Endothelial cell of umbilical vein (primary cell): ENCODE measurements around the gene CA6. TPM values are rescaled to one million over a fixed set of nuclear protein-coding genes. Genes with fewer than 3 reads are reported as not detected.

Experiments used
- BruUV-seq: library from RNA; stranded (reverse); fragments of 400-500 nt; replicated peaks from 2 replicates; lab custom pipeline; 2021; lab: Mats Ljungman, UMichigan
- CTCF ChIA-PET: fragments of 300-600, 350-600 bp; sonication (Branson Sonifier 250); formaldehyde crosslinking; loops from one replicate; lab custom pipeline; 2021; ENCODE audit warnings: antibody characterized with exemption, inconsistent platforms; lab: Charles Lee
- POLR2A ChIA-PET: fragments of 300-600, 350-600 bp; sonication (Branson Sonifier 250); formaldehyde crosslinking; loops from one replicate; lab custom pipeline; 2021; ENCODE audit warnings: antibody characterized with exemption, inconsistent platforms; lab: Charles Lee
- DNase-seq: peaks from one replicate; pipeline ENCODE4 v3.0.0-alpha.2; 2011; ENCODE audit warnings: low read depth, low spot score
- FAIRE-seq: peaks from 2 replicates; lab custom pipeline; 2011; peaks lifted over from hg19 to GRCh38; lab: Jason Lieb, UNC
- H2AFZ ChIP-seq: 2 replicates; pipeline ENCODE4 v1.6.0; 2012; ENCODE audit warnings: low read depth, low read length, control low read depth, inconsistent platforms
- H3K27ac ChIP-seq: 2 replicates; pipeline ENCODE4 v1.5.1; 2011; ENCODE audit warnings: low read depth, mild to moderate bottlenecking, control low read depth, low read length, moderate library complexity; ENCODE audit not compliant: insufficient read depth
- H3K27me3 ChIP-seq, 2 experiments: 2 replicates each; pipeline versions ENCODE4 v1.6.0 to v1.6.1; 2011; ENCODE audit warnings: low read length in 2 of 2, mixed read lengths in 1 of 2; ENCODE audit not compliant: control insufficient read depth in 2 of 2, insufficient read depth in 2 of 2
- H3K36me3 ChIP-seq, 2 experiments: 2 replicates in 1 of 2; 3 replicates in 1 of 2; pipeline ENCODE4 v1.5.1; 2011; ENCODE audit warnings: low read length in 2 of 2, mild to moderate bottlenecking in 1 of 2, moderate library complexity in 1 of 2; ENCODE audit not compliant: control insufficient read depth in 2 of 2, insufficient read depth in 2 of 2; ENCODE audit errors: extremely low read depth in 1 of 2
- H3K4me1 ChIP-seq: 3 replicates; pipeline ENCODE4 v1.5.1; 2011; ENCODE audit warnings: mild to moderate bottlenecking, low read length; ENCODE audit not compliant: control insufficient read depth, insufficient read depth; ENCODE audit errors: extremely low read depth
- H3K4me2 ChIP-seq: 2 replicates; pipeline ENCODE4 v1.6.1; 2011; ENCODE audit warnings: low read length, control low read depth, mixed read lengths; ENCODE audit not compliant: insufficient read depth
- H3K4me3 ChIP-seq, 3 experiments: fragments of 200-600 bp in 1 of 3; sonication (generic), shearing (Covaris generic) in 1 of 3; replicated peaks in 1 of 3; 2 replicates each; pipeline ENCODE4 v1.5.1; 2011 to 2016; ENCODE audit warnings: control low read depth in 3 of 3, low read length in 3 of 3, mild to moderate bottlenecking in 2 of 3, inconsistent platforms in 1 of 3, low read depth in 1 of 3, moderate library complexity in 1 of 3; ENCODE audit not compliant: insufficient read depth in 1 of 3
- H3K79me2 ChIP-seq: 2 replicates; pipeline ENCODE4 v1.6.0; 2012; ENCODE audit warnings: low read length, inconsistent platforms; ENCODE audit not compliant: control insufficient read depth, insufficient read depth
- H3K9ac ChIP-seq: replicated peaks from 2 replicates; pipeline ENCODE3; 2011; ENCODE audit warnings: low read length, control low read depth; ENCODE audit not compliant: insufficient read depth; ENCODE audit errors: extremely low read depth
- H3K9me1 ChIP-seq: replicated peaks from 3 replicates; pipeline ENCODE4 v1.6.0; 2011; ENCODE audit warnings: mild to moderate bottlenecking, low read length; ENCODE audit not compliant: control insufficient read depth, insufficient read depth; ENCODE audit errors: extremely low read depth
- H3K9me3 ChIP-seq: replicated peaks from 2 replicates; pipeline ENCODE4 v1.5.1; 2012; ENCODE audit warnings: low read length, inconsistent platforms; ENCODE audit not compliant: control insufficient read depth, insufficient read depth
- H4K20me1 ChIP-seq: replicated peaks from 2 replicates; pipeline ENCODE3; 2011; ENCODE audit warnings: mild to moderate bottlenecking, low read length; ENCODE audit not compliant: control insufficient read depth, insufficient read depth; ENCODE audit errors: extremely low read depth
- EZH2 ChIP-seq: IDR thresholded peaks from 2 replicates; pipeline ENCODE4 v1.6.1; 2012; ENCODE audit warnings: borderline replicate concordance, low read depth, mild to moderate bottlenecking, moderate library complexity, low read length, inconsistent platforms; ENCODE audit not compliant: severe bottlenecking
- FOS ChIP-seq: IDR thresholded peaks from 2 replicates; pipeline ENCODE4 v1.6.1; 2011; ENCODE audit warnings: mild to moderate bottlenecking, low read length, moderate library complexity, borderline replicate concordance; ENCODE audit not compliant: insufficient read depth
- MYC ChIP-seq: IDR thresholded peaks from one replicate; pipeline ENCODE4 v1.6.1; 2011; ENCODE audit warnings: mild to moderate bottlenecking, low read depth, low read length
- POLR2A ChIP-seq: IDR thresholded peaks from 2 replicates; pipeline ENCODE4 v1.6.1; 2012; ENCODE audit warnings: low read depth, mild to moderate bottlenecking, control low read depth, low read length
- POLR2AphosphoS5 ChIP-seq: IDR thresholded peaks from 2 replicates; pipeline ENCODE4 v1.6.1; 2012; ENCODE audit warnings: low read depth, mild to moderate bottlenecking, control low read depth, low read length, moderate library complexity; ENCODE audit not compliant: insufficient read depth
- dilution Hi-C: fragments of 300-500 bp; cut with MboI; formaldehyde crosslinking; loops from one replicate; pipeline ENCODE4 v1.15.0; 2019; ENCODE audit warnings: low sequenced_read_pairs; ENCODE audit not compliant: extremely low pct_ligation_motif_present
- intact Hi-C: fragments of 100-400 bp; cut with micrococcal nuclease; formaldehyde crosslinking; loops from one replicate; pipeline ENCODE4 v1.10.0; 2022
- polyA plus RNA-seq, 4 experiments: library from polyadenylated mRNA; depleted of rRNA in 3 of 4; stranded (reverse) in 3 of 4; unstranded in 1 of 4; fragments of >200 nt; gene quantifications; 2 replicates each; pipeline versions ENCODE4 v1.2.1 to v1.2.3, GENCODE V29; 2011 to 2012; ENCODE audit warnings: missing spikeins in 1 of 4
- total RNA-seq: library from RNA; stranded (reverse); gene quantifications from 2 replicates; pipeline ENCODE4 v1.2.3, GENCODE V29; 2021
- TF ChIP-seq, protein P1 (sequence below), 2 donors: IDR thresholded peaks; 1 replicate in 1 of 2; 2 replicates in 1 of 2; pipeline ENCODE4 v1.5.1; 2011; ENCODE audit warnings: low read length in 2 of 2, mild to moderate bottlenecking in 2 of 2, moderate library complexity in 2 of 2, control low read depth in 1 of 2, inconsistent platforms in 1 of 2, low read depth in 1 of 2; ENCODE audit not compliant: insufficient read depth in 1 of 2; ENCODE audit errors: extremely low read depth in 1 of 2
- TF ChIP-seq, protein P2 (sequence below): IDR thresholded peaks from 2 replicates; pipeline ENCODE4 v1.6.1; 2011; ENCODE audit not compliant: insufficient read depth, insufficient read length

CA6 gene
- total and polyA plus RNA-seq, 2 donors (not counting 3 experiments of a cell fraction or from before 2014, with no cell fraction given): not detected

- ChIA-PET POLR2A (no interaction called here), CTCF (interaction anchor here (1.1 to 5.5 kb wide), 3 partner anchors 33 to 186 kb away, joined by 3 to 46 read pairs (median 3); no protein-coding TSS in a partner anchor)
- Histone ChIP-seq H3K27ac (no peak overlapping the region), H3K9me1 (no peaks in the 10 kb centered on the region), H3K4me3 (no peak overlapping the region), H2AFZ (no peak overlapping the region), H3K4me2 (no peak overlapping the region), H3K36me3 (no peaks in the 10 kb centered on the region), H3K4me1 (peaks cover 3% of the 10 kb centered on the region), H3K79me2 (no peaks in the 10 kb centered on the region), H4K20me1 (no peaks in the 10 kb centered on the region), H3K27me3 (no peaks in the 10 kb centered on the region), H3K9me3 (no peaks in the 10 kb centered on the region), H3K9ac (no peak overlapping the region)
- TF ChIP-seq, protein P1, sequence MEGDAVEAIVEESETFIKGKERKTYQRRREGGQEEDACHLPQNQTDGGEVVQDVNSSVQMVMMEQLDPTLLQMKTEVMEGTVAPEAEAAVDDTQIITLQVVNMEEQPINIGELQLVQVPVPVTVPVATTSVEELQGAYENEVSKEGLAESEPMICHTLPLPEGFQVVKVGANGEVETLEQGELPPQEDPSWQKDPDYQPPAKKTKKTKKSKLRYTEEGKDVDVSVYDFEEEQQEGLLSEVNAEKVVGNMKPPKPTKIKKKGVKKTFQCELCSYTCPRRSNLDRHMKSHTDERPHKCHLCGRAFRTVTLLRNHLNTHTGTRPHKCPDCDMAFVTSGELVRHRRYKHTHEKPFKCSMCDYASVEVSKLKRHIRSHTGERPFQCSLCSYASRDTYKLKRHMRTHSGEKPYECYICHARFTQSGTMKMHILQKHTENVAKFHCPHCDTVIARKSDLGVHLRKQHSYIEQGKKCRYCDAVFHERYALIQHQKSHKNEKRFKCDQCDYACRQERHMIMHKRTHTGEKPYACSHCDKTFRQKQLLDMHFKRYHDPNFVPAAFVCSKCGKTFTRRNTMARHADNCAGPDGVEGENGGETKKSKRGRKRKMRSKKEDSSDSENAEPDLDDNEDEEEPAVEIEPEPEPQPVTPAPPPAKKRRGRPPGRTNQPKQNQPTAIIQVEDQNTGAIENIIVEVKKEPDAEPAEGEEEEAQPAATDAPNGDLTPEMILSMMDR (IDR thresholded peaks at IDR 0.05; ENCODE audit: extremely low read depth in 1 of 2, insufficient read depth in 1 of 2, low read depth in 1 of 2, low read length in 2 of 2): peak; percentile 63 to 83
- TF ChIP-seq, protein P2, sequence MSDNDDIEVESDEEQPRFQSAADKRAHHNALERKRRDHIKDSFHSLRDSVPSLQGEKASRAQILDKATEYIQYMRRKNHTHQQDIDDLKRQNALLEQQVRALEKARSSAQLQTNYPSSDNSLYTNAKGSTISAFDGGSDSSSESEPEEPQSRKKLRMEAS: no peak
- TF ChIP-seq MYC: no peak
- TF ChIP-seq POLR2AphosphoS5: no peak
- TF ChIP-seq EZH2: no peak
- no peak for TF ChIP-seq FOS
- TF ChIP-seq POLR2A: no peak
- DNase-seq (peak; percentile 40), FAIRE-seq (peak; percentile 68)
- BruUV-seq: no TSS peak
- dilution Hi-C loops (no loop called here), intact Hi-C loops (loop anchor here (1.0 to 10.0 kb wide), 4 partner anchors 47 to 185 kb away; no protein-coding TSS in a partner anchor)
Observed at GRCh38 chr1:9009438-9010370, 64.0 kb downstream of the CA6 start.
